Smooth muscle cell (in vitro differentiated cells): ENCODE measurements around the gene C20orf141. TPM values are rescaled to one million over a fixed set of nuclear protein-coding genes. Genes with fewer than 3 reads are reported as not detected.

ENCODE experiments used
- DNase-seq: peaks from one replicate; lab custom pipeline; 2025; ENCODE audit not compliant: unreplicated experiment; lab: John Stamatoyannopoulos, UW
- H2AFZ ChIP-seq: fragments of 200-600 bp; sonication (generic); 2 replicates; pipeline ENCODE4 v1.6.0; 2016; ENCODE audit warnings: antibody characterized with exemption, low read depth, mild to moderate bottlenecking
- H3F3A ChIP-seq: fragments of 200-600 bp; sonication (generic); 2 replicates; pipeline ENCODE4 v1.6.0; 2017; ENCODE audit warnings: antibody characterized with exemption, low read depth
- H3K27ac ChIP-seq: fragments of 200-600 bp; sonication (generic); 2 replicates; pipeline ENCODE4 v1.5.1; 2016; ENCODE audit warnings: low read depth, mild to moderate bottlenecking
- H3K27me3 ChIP-seq: fragments of 200-600 bp; sonication (generic); 2 replicates; pipeline ENCODE4 v1.6.1; 2016; ENCODE audit warnings: low read depth, mild to moderate bottlenecking
- H3K36me3 ChIP-seq: fragments of 200-600 bp; sonication (generic); 2 replicates; pipeline ENCODE4 v1.5.1; 2016; ENCODE audit warnings: low read depth
- H3K4me1 ChIP-seq: fragments of 200-600 bp; sonication (generic); 2 replicates; pipeline ENCODE4 v1.5.1; 2016; ENCODE audit warnings: low read depth
- H3K4me2 ChIP-seq: fragments of 200-600 bp; sonication (generic); 2 replicates; pipeline ENCODE4 v1.6.0; 2016; ENCODE audit warnings: mild to moderate bottlenecking
- H3K4me3 ChIP-seq: fragments of 200-600 bp; sonication (generic); 2 replicates; pipeline ENCODE4 v1.5.1; 2016; ENCODE audit warnings: mild to moderate bottlenecking
- H3K79me2 ChIP-seq: fragments of 200-600 bp; sonication (generic); 2 replicates; pipeline ENCODE4 v1.6.0; 2016; ENCODE audit warnings: low read depth, mild to moderate bottlenecking
- H3K9ac ChIP-seq: fragments of 200-600 bp; sonication (generic); 2 replicates; pipeline ENCODE4 v1.6.0; 2016; ENCODE audit warnings: low read depth
- H3K9me3 ChIP-seq: fragments of 200-600 bp; sonication (generic); replicated peaks from 2 replicates; pipeline ENCODE4 v1.5.1; 2016; ENCODE audit warnings: low read depth
- H4K20me1 ChIP-seq: fragments of 200-600 bp; sonication (generic); 2 replicates; pipeline ENCODE4 v1.6.0; 2016; ENCODE audit warnings: low read depth
- WGBS: methylation state at CpG from one replicate; pipeline ENCODE4 v1.1.7; 2016; ENCODE audit warnings: low lambda C conversion rate; 5-methylcytosine and 5-hydroxymethylcytosine counted together
- polyA plus RNA-seq: library from polyadenylated mRNA; unstranded; fragments of >200 nt; fragmentation: Nextera tagmentation; extraction: Ambion mirVana; gene quantifications from 2 replicates; pipeline ENCODE4 v1.2.1, GENCODE V29; 2016
- total RNA-seq: library from RNA; depleted of rRNA; stranded (reverse); fragments of >200 nt; gene quantifications from 2 replicates; pipeline ENCODE4 v1.2.3, GENCODE V29; 2014
- TF ChIP-seq, protein P1 (sequence below): fragments of 200-600 bp; sonication (generic); IDR thresholded peaks from 2 replicates; pipeline ENCODE4 v1.5.1; 2017; ENCODE audit warnings: borderline replicate concordance, mild to moderate bottlenecking, antibody characterized with exemption; ENCODE audit not compliant: insufficient read depth, poor library complexity, severe bottlenecking

The C20orf141 gene
- total and polyA plus RNA-seq, 2 experiments from 2014 or later = not detected

GRCh38 chr20:2833761-2834160 is 19.0 kb downstream of the C20orf141 start:
- TF ChIP-seq, protein P1, sequence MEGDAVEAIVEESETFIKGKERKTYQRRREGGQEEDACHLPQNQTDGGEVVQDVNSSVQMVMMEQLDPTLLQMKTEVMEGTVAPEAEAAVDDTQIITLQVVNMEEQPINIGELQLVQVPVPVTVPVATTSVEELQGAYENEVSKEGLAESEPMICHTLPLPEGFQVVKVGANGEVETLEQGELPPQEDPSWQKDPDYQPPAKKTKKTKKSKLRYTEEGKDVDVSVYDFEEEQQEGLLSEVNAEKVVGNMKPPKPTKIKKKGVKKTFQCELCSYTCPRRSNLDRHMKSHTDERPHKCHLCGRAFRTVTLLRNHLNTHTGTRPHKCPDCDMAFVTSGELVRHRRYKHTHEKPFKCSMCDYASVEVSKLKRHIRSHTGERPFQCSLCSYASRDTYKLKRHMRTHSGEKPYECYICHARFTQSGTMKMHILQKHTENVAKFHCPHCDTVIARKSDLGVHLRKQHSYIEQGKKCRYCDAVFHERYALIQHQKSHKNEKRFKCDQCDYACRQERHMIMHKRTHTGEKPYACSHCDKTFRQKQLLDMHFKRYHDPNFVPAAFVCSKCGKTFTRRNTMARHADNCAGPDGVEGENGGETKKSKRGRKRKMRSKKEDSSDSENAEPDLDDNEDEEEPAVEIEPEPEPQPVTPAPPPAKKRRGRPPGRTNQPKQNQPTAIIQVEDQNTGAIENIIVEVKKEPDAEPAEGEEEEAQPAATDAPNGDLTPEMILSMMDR = no peak
- no peak overlapping the region for H3K4me3 ChIP-seq
- no peak overlapping the region for H2AFZ ChIP-seq
- no peak for DNase-seq
- H3K9me3 ChIP-seq = no peaks in the 10 kb centered on the region
- peaks cover 14% of the 10 kb centered on the region for H3F3A ChIP-seq
- no peak overlapping the region for H3K9ac ChIP-seq
- no peak overlapping the region for H3K4me2 ChIP-seq
- WGBS = 100% methylated on average over 1 of the region's 1 CpG
- no peaks in the 10 kb centered on the region for H3K27me3 ChIP-seq
- no peaks in the 10 kb centered on the region for H3K36me3 ChIP-seq
- no peaks in the 10 kb centered on the region for H3K4me1 ChIP-seq
- H3K79me2 ChIP-seq = no peaks in the 10 kb centered on the region
- H3K27ac ChIP-seq = no peak overlapping the region
- H4K20me1 ChIP-seq = no peaks in the 10 kb centered on the region

DNA sequence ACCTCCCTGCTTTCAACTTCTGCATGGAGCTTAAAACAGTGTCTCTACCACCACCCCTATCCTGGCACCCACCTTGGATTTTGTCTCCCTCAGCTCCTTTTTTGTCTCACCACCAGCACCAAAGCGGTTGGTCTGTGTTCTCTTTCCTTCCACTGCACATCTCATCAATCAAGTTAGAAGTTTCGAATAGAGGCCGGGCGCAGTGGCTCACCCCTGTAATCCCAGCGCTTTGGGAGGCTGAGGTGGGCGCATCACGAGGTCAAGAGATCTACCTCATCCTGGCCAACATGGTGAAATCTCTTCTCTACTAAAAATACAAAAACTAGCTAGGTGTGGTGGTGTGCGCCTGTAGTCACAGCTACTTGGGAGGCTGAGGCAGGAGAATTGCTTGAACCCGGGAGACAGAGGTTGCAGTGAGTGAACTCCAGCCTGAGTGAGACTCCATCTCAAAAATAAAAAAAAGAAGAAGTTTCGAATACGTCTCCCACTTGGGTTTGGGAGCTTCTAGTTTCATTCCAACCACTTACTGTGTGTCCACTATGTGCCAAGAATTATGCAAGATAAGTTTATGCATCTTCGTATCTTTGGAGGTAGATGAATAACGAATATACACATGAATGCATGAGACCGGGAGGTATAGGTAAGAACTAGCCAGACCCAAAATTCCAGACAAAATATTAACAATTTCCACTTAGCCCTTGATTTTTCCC is 19.8 kb downstream of the C20orf141 start:
- no peak for DNase-seq
- TF ChIP-seq, protein P1 = no peak
- 92% methylated on average over 14 of the region's 14 CpGs for WGBS
- Histone ChIP-seq H3K36me3 (no peaks in the 10 kb centered on the region), H4K20me1 (no peaks in the 10 kb centered on the region), H3K79me2 (no peaks in the 10 kb centered on the region), H3K27ac (no peak overlapping the region), H3K27me3 (no peaks in the 10 kb centered on the region), H2AFZ (no peak overlapping the region), H3K4me3 (no peak overlapping the region), H3F3A (peaks cover 14% of the 10 kb centered on the region), H3K9ac (no peak overlapping the region), H3K4me2 (no peak overlapping the region), H3K9me3 (no peaks in the 10 kb centered on the region), H3K4me1 (peaks cover 2% of the 10 kb centered on the region)

GRCh38 chr20:2835331-2835796 is 20.6 kb downstream of the C20orf141 start:
- TF ChIP-seq, protein P1 = no peak
- Histone ChIP-seq H3K27me3 (no peaks in the 10 kb centered on the region), H3F3A (peaks cover 14% of the 10 kb centered on the region), H3K27ac (no peak overlapping the region), H3K9me3 (no peaks in the 10 kb centered on the region), H4K20me1 (no peaks in the 10 kb centered on the region), H3K4me1 (peaks cover 5% of the 10 kb centered on the region), H3K4me2 (no peak overlapping the region), H3K4me3 (no peak overlapping the region), H3K9ac (no peak overlapping the region), H3K79me2 (no peaks in the 10 kb centered on the region), H3K36me3 (no peaks in the 10 kb centered on the region), H2AFZ (no peak overlapping the region)
- WGBS = 96% methylated on average over 6 of the region's 6 CpGs
- no peak for DNase-seq

DNA sequence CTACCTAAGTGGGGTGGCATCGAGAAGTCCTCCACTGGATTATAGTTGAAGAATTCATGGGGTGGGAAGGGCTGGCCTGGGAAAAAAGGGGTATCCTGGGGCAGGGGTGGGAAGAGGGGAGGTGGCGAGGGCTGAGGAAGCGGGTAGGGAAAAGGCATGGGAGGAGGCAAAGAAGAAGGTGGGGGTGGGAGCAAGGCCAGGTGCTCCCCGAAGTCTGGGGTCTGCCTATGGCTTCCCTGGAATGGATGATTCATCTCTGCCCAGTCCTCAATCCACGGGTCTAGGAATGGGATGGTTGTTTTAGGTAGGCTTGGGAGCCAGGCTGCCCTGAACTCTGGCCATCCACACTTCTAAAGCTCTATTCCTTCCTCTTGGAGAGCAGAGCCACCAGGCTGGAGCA is 21.2 kb downstream of the C20orf141 start:
- 92% methylated on average over 4 of the region's 5 CpGs for WGBS

More for the DNA sequence above, 21.2 kb downstream of the C20orf141 start:
- no peaks in the 10 kb centered on the region for H3K79me2 ChIP-seq
- no peaks in the 10 kb centered on the region for H3K36me3 ChIP-seq
- TF ChIP-seq, protein P1 = no peak
- H3K4me1 ChIP-seq = peaks cover 5% of the 10 kb centered on the region
- H3F3A ChIP-seq = peaks cover 17% of the 10 kb centered on the region
- no peaks in the 10 kb centered on the region for H3K9me3 ChIP-seq
- no peak overlapping the region for H3K4me3 ChIP-seq
- no peak for DNase-seq
- no peaks in the 10 kb centered on the region for H3K27me3 ChIP-seq
- H2AFZ ChIP-seq = no peak overlapping the region
- no peak overlapping the region for H3K9ac ChIP-seq
- H4K20me1 ChIP-seq = no peaks in the 10 kb centered on the region
- no peak overlapping the region for H3K4me2 ChIP-seq
- no peak overlapping the region for H3K27ac ChIP-seq
